ENCODE measurements around the gene GGA3.

DNA sequence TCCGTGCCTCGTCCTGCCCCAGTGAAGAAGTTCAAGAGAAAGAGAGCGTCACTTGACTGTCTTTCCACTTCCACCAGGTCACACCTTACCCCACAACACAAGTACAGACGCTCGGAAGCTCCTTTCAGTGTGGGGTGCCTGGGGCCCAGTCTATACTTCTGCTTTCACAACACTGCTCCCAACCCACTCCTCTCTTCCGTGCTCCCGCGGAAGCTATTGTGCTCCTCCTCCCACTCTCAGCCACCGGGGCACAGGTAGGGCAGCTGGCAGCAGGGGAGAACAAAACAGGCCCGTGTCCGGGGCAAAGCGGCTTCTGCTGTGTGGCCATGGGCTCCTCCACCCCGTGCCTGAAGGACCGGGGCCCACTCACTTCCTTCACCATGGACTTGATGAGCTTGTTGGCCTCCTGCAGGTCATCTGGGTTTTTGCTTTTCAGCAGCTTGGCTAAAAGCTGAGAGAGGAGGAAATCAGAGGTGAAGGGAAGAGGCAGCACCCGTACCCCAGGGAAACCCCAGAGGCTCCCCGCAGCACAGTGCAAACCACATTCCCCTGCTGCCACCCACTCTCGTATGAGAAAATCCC lies 18.9 kb downstream of the GGA3 start:
- TF ChIP-seq CTCF (optimal IDR thresholded peaks at IDR 0.05 in 1 of 3, IDR thresholded peaks at IDR 0.05 in 1 of 3, conservative IDR thresholded peaks at IDR 0.05 in 1 of 3; ENCODE audit: extremely low read depth in 1 of 3, insufficient read depth in 2 of 3, low read length in 3 of 3): no peak
- TF ChIP-seq EZH2 (IDR thresholded peaks at IDR 0.05; ENCODE audit: low read length): no peak
